SK-N-SH (cell line): ENCODE measurements around the gene TMEM231. TPM values are rescaled to one million over a fixed set of nuclear protein-coding genes. Genes with fewer than 3 reads are reported as not detected.

Experiments used
- CTCF ChIA-PET: fragments of 300-600, 350-600 bp; formaldehyde crosslinking; extraction: SDS; loops from one replicate; lab custom pipeline; 2021; lab: Yijun Ruan, JAX
- POLR2A ChIA-PET: fragments of 350-600 bp; sonication (Branson Sonifier 250); formaldehyde crosslinking; extraction: SDS; loops from one replicate; lab custom pipeline; 2020; ENCODE audit warnings: antibody characterized with exemption, inconsistent platforms; lab: Yijun Ruan, JAX
- DNase-seq: peaks from one replicate; pipeline ENCODE4 v3.0.0; 2012
- H2AFZ ChIP-seq: fragments of 200-600 bp; sonication (generic); 2 replicates; pipeline ENCODE4 v1.8.1; 2016; ENCODE audit warnings: antibody characterized with exemption, mild to moderate bottlenecking, low read depth
- H3F3A ChIP-seq: fragments of 200-600 bp; sonication (generic); replicated peaks from 2 replicates; pipeline ENCODE3; 2016; ENCODE audit warnings: antibody characterized with exemption, mild to moderate bottlenecking; ENCODE audit not compliant: insufficient read depth
- H3K27ac ChIP-seq, 2 experiments: fragments of 200-500 bp in 1 of 2; fragments of 200-600 bp in 1 of 2; sonication (Bioruptor generic) in 1 of 2; sonication (generic), shearing (Covaris generic) in 1 of 2; 2 replicates each; pipeline versions ENCODE4 v1.5.1 to v1.6.1; 2014 to 2016; ENCODE audit warnings: low read depth in 2 of 2, inconsistent platforms in 1 of 2, low read length in 1 of 2, mild to moderate bottlenecking in 1 of 2, mixed read lengths in 1 of 2
- H3K27me3 ChIP-seq: fragments of 200-600 bp; sonication (generic), shearing (Covaris generic); 2 replicates; pipeline ENCODE4 v1.6.1; 2016; ENCODE audit warnings: mixed run types; ENCODE audit not compliant: insufficient read depth
- H3K36me3 ChIP-seq, 2 experiments: fragments of 200-500 bp in 1 of 2; fragments of 200-600 bp in 1 of 2; sonication (Bioruptor generic) in 1 of 2; sonication (generic) in 1 of 2; replicated peaks in 1 of 2; 2 replicates each; pipeline versions ENCODE3 to v1.5.1; 2014 to 2016; ENCODE audit warnings: low read length in 1 of 2, mild to moderate bottlenecking in 1 of 2; ENCODE audit not compliant: insufficient read depth in 2 of 2, control insufficient read depth in 1 of 2
- H3K4me1 ChIP-seq, 2 experiments: fragments of 200-500 bp in 1 of 2; fragments of 200-600 bp in 1 of 2; sonication (Bioruptor generic) in 1 of 2; sonication (generic), shearing (Covaris generic) in 1 of 2; 2 replicates each; pipeline versions ENCODE4 v1.5.1 to v1.6.1; 2014 to 2016; ENCODE audit warnings: low read depth in 1 of 2, low read length in 1 of 2, mixed run types in 1 of 2; ENCODE audit not compliant: insufficient read depth in 2 of 2, control insufficient read depth in 1 of 2
- H3K4me2 ChIP-seq: fragments of 200-600 bp; sonication (generic), shearing (Covaris generic); 2 replicates; pipeline ENCODE4 v1.6.1; 2017; ENCODE audit warnings: mixed run types
- H3K4me3 ChIP-seq, 2 experiments: fragments of 200-500 bp in 1 of 2; fragments of 200-600 bp in 1 of 2; sonication (Bioruptor generic) in 1 of 2; sonication (generic), shearing (Covaris generic) in 1 of 2; 2 replicates each; pipeline versions ENCODE4 v1.5.1 to v1.8.1; 2014 to 2016; ENCODE audit warnings: low read depth in 2 of 2, inconsistent platforms in 1 of 2, low read length in 1 of 2, mild to moderate bottlenecking in 1 of 2, mixed read lengths in 1 of 2, moderate library complexity in 1 of 2
- H3K79me2 ChIP-seq: fragments of 200-600 bp; sonication (generic); 2 replicates; pipeline ENCODE4 v1.8.1; 2017; ENCODE audit warnings: mild to moderate bottlenecking; ENCODE audit not compliant: insufficient read depth
- H3K9ac ChIP-seq: fragments of 200-600 bp; sonication (generic); 2 replicates; pipeline ENCODE4 v1.6.1; 2017; ENCODE audit warnings: mixed run types
- H3K9me2 ChIP-seq: fragments of 200-600 bp; sonication (generic); 2 replicates; pipeline ENCODE4 v1.6.1; 2017; ENCODE audit warnings: mixed run types
- H3K9me3 ChIP-seq: fragments of 200-600 bp; sonication (generic); 2 replicates; pipeline ENCODE4 v1.6.1; 2017; ENCODE audit warnings: mixed run types, mild to moderate bottlenecking, moderate library complexity
- H4K20me1 ChIP-seq: fragments of 200-600 bp; sonication (generic); 2 replicates; pipeline ENCODE4 v1.6.1; 2017; ENCODE audit warnings: mild to moderate bottlenecking, mixed run types; ENCODE audit not compliant: insufficient read depth
- ELF1 ChIP-seq: IDR thresholded peaks from 2 replicates; pipeline ENCODE4 v1.4.0; 2012
- EP300 ChIP-seq, 2 experiments: IDR thresholded peaks; 2 replicates each; pipeline versions ENCODE4 v1.4.0 to v1.6.1; 2012; ENCODE audit warnings: borderline replicate concordance in 1 of 2, low read depth in 1 of 2, low read length in 1 of 2
- EZH2phosphoT487 ChIP-seq: fragments of 200-600 bp; sonication (generic); IDR thresholded peaks from 2 replicates; pipeline ENCODE4 v1.6.1; 2017; ENCODE audit warnings: low read depth, mixed run types, mild to moderate bottlenecking, antibody characterized with exemption, moderate library complexity, borderline replicate concordance
- GABPA ChIP-seq: IDR thresholded peaks from 2 replicates; pipeline ENCODE4 v1.4.0; 2012; ENCODE audit warnings: low read depth, mild to moderate bottlenecking
- IRF3 ChIP-seq: fragments of 150-350 bp; IDR thresholded peaks from 2 replicates; pipeline ENCODE4 v1.6.1; 2016; ENCODE audit warnings: mild to moderate bottlenecking, low read depth, low read length
- MXI1 ChIP-seq: IDR thresholded peaks from 2 replicates; pipeline ENCODE4 v1.6.1; 2012; ENCODE audit warnings: mild to moderate bottlenecking, low read depth, low read length, improper control_type of control experiment
- NFIC ChIP-seq: IDR thresholded peaks from 2 replicates; pipeline ENCODE4 v1.4.0; 2012; ENCODE audit warnings: borderline replicate concordance
- NRF1 ChIP-seq: IDR thresholded peaks from 2 replicates; pipeline ENCODE4 v1.6.1; 2012; ENCODE audit warnings: low read depth, mild to moderate bottlenecking, low read length
- RAD21 ChIP-seq: IDR thresholded peaks from 2 replicates; pipeline ENCODE4 v1.6.1; 2012; ENCODE audit warnings: mild to moderate bottlenecking, low read length
- RCOR1 ChIP-seq: fragments of 150-350 bp; IDR thresholded peaks from 2 replicates; pipeline ENCODE4 v1.6.1; 2017; ENCODE audit warnings: antibody characterized with exemption, low read length
- SIN3A ChIP-seq: IDR thresholded peaks from 2 replicates; pipeline ENCODE4 v1.6.1; 2012; ENCODE audit warnings: low read depth, mild to moderate bottlenecking, low read length, moderate library complexity, borderline replicate concordance
- TAF1 ChIP-seq: IDR thresholded peaks from 2 replicates; pipeline ENCODE4 v1.6.1; 2012; ENCODE audit warnings: low read depth, mild to moderate bottlenecking, low read length, moderate library complexity, borderline replicate concordance
- TEAD4 ChIP-seq: IDR thresholded peaks from 2 replicates; pipeline ENCODE4 v1.4.0; 2012; ENCODE audit warnings: mild to moderate bottlenecking, borderline replicate concordance; ENCODE audit not compliant: insufficient read depth
- YY1 ChIP-seq: IDR thresholded peaks from 2 replicates; pipeline ENCODE4 v1.4.0; 2012; ENCODE audit warnings: low read depth, mild to moderate bottlenecking
- ZBTB33 ChIP-seq: IDR thresholded peaks from 2 replicates; pipeline ENCODE4 v1.4.0; 2012; ENCODE audit warnings: low read depth, borderline replicate concordance
- WGBS: methylation state at CpG from one replicate; pipeline ENCODE4 v1.1.6; 2017; ENCODE audit warnings: low lambda C conversion rate; 5-methylcytosine and 5-hydroxymethylcytosine counted together
- polyA plus RNA-seq, 3 experiments: library from polyadenylated mRNA; depleted of rRNA; stranded (reverse); fragments of >200 nt; gene quantifications; 2 replicates each; pipeline ENCODE4 v1.2.3, GENCODE V29; 2012
- TF ChIP-seq, protein P1 (sequence below): fragments of 150-350 bp; IDR thresholded peaks from 2 replicates; pipeline ENCODE4 v1.6.1; 2017; ENCODE audit warnings: antibody characterized with exemption, low read length, low read depth, borderline replicate concordance
- TF ChIP-seq, protein P2 (sequence below): fragments of 200-600 bp; sonication (generic); IDR thresholded peaks from 2 replicates; pipeline ENCODE4 v1.6.1; 2017; ENCODE audit warnings: antibody characterized with exemption, mild to moderate bottlenecking, moderate library complexity
- TF ChIP-seq, protein P3 (sequence below): IDR thresholded peaks from 2 replicates; pipeline ENCODE4 v1.4.0; 2012; ENCODE audit warnings: low read depth, borderline replicate concordance

Gene TMEM231
- polyA plus RNA-seq, 1 of the 3 experiments (the other 2 are of a cell fraction), result 18.1 TPM

DNA sequence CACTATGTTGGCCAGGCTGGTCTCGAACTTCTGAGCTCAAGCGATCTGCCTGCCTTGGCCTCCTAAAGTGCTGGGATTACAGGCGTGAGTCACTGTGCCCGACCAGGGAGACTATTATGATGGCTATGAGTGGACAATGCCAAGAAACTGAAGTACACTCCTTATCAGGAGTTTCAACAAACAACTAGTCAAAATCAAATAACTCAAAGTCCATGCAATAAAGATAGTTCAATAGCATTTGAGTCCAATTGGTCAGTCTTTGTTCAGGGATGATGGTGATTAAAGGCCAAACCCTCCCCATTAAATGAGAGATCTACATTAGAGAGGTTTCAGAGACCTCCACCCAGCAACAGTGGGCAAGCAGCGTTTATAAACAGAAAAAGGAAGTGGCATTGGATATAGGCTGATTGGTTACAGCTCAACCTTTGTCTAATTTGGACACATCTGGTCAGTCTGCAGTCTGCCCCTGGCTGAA, 28.2 kb downstream of the TMEM231 start:
- Histone ChIP-seq H3K79me2 (no peaks in the 10 kb centered on the region), H2AFZ (no peak overlapping the region), H3K4me1 (no peaks in the 10 kb centered on the region), H3K4me2 (no peak overlapping the region), H3K9me3 (no peaks in the 10 kb centered on the region), H3K36me3 (no peaks in the 10 kb centered on the region), H4K20me1 (no peaks in the 10 kb centered on the region), H3K27ac (no peak overlapping the region), H3K27me3 (no peaks in the 10 kb centered on the region), H3F3A (no peaks in the 10 kb centered on the region), H3K4me3 (no peak overlapping the region), H3K9me2 (no peaks in the 10 kb centered on the region), H3K9ac (no peak overlapping the region)
- POLR2A ChIA-PET, result interaction anchor here (0.6 kb wide), 1 partner anchor 32 kb away, joined by 4 read pairs; no protein-coding TSS in a partner anchor
- no peak for DNase-seq
- CTCF ChIA-PET, result interaction anchor here (1.3 kb wide), 1 partner anchor 10 kb away, joined by 5 read pairs; no protein-coding TSS in a partner anchor
- WGBS, result 86% methylated on average over 5 of the region's 5 CpGs
- TF ChIP-seq EP300 (IDR thresholded peaks at IDR 0.05; ENCODE audit: borderline replicate concordance in 1 of 2, low read depth in 1 of 2, low read length in 1 of 2) (no peak), TAF1 (no peak), NFIC (no peak), TEAD4 (no peak), RCOR1 (no peak), ELF1 (no peak), YY1 (no peak), NRF1 (no peak), MXI1 (no peak), IRF3 (no peak), EZH2phosphoT487 (no peak), RAD21 (no peak), GABPA (no peak), ZBTB33 (no peak), SIN3A (no peak)
- TF ChIP-seq, protein P1, sequence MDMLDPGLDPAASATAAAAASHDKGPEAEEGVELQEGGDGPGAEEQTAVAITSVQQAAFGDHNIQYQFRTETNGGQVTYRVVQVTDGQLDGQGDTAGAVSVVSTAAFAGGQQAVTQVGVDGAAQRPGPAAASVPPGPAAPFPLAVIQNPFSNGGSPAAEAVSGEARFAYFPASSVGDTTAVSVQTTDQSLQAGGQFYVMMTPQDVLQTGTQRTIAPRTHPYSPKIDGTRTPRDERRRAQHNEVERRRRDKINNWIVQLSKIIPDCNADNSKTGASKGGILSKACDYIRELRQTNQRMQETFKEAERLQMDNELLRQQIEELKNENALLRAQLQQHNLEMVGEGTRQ, result no peak
- TF ChIP-seq, protein P2, sequence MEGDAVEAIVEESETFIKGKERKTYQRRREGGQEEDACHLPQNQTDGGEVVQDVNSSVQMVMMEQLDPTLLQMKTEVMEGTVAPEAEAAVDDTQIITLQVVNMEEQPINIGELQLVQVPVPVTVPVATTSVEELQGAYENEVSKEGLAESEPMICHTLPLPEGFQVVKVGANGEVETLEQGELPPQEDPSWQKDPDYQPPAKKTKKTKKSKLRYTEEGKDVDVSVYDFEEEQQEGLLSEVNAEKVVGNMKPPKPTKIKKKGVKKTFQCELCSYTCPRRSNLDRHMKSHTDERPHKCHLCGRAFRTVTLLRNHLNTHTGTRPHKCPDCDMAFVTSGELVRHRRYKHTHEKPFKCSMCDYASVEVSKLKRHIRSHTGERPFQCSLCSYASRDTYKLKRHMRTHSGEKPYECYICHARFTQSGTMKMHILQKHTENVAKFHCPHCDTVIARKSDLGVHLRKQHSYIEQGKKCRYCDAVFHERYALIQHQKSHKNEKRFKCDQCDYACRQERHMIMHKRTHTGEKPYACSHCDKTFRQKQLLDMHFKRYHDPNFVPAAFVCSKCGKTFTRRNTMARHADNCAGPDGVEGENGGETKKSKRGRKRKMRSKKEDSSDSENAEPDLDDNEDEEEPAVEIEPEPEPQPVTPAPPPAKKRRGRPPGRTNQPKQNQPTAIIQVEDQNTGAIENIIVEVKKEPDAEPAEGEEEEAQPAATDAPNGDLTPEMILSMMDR, result no peak
- TF ChIP-seq, protein P3, sequence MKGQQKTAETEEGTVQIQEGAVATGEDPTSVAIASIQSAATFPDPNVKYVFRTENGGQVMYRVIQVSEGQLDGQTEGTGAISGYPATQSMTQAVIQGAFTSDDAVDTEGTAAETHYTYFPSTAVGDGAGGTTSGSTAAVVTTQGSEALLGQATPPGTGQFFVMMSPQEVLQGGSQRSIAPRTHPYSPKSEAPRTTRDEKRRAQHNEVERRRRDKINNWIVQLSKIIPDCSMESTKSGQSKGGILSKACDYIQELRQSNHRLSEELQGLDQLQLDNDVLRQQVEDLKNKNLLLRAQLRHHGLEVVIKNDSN, result no peak
